Neural cell (in vitro differentiated cells): ENCODE measurements around the gene TBC1D5. TPM values are rescaled to one million over a fixed set of nuclear protein-coding genes. Genes with fewer than 3 reads are reported as not detected.
"Not testable (repeated sequence)": the region's sequence is repeated elsewhere in the genome, so short reads cannot be mapped to it uniquely, and the experiment has no call there.

ENCODE experiments used
- H2AFZ ChIP-seq: fragments of 200-600, 300-800 bp; sonication (generic), shearing (Covaris generic); 2 replicates; pipeline ENCODE4 v1.6.0; 2014; ENCODE audit warnings: low read depth, mild to moderate bottlenecking, antibody characterized with exemption, low read length, moderate library complexity
- H3F3A ChIP-seq: fragments of 200-600 bp; shearing (Covaris generic); 2 replicates; pipeline ENCODE4 v1.6.1; 2016; ENCODE audit warnings: mild to moderate bottlenecking, moderate library complexity, mixed read lengths, antibody characterized with exemption, low read length; ENCODE audit not compliant: insufficient read depth, poor library complexity, severe bottlenecking
- H3K27ac ChIP-seq: fragments of 200-600, 300-800 bp; sonication (generic), shearing (Covaris generic); 2 replicates; pipeline ENCODE4 v1.5.1; 2014; ENCODE audit warnings: mild to moderate bottlenecking, low read length, moderate library complexity
- H3K27me3 ChIP-seq: fragments of 300-800, 200-600 bp; sonication (generic), shearing (Covaris generic); 2 replicates; pipeline ENCODE4 v1.6.0; 2014; ENCODE audit warnings: mild to moderate bottlenecking, low read depth, low read length, moderate library complexity; ENCODE audit not compliant: insufficient read depth
- H3K36me3 ChIP-seq: fragments of 300-800, 200-600 bp; sonication (generic), shearing (Covaris generic); 2 replicates; pipeline ENCODE4 v1.5.1; 2014; ENCODE audit warnings: mild to moderate bottlenecking, antibody characterized with exemption, low read length, moderate library complexity; ENCODE audit not compliant: insufficient read depth
- H3K4me2 ChIP-seq: fragments of 300-800, 200-600 bp; sonication (generic), shearing (Covaris generic); 2 replicates; pipeline ENCODE4 v1.6.0; 2014; ENCODE audit warnings: mild to moderate bottlenecking, low read length
- H3K4me3 ChIP-seq: fragments of 300-800, 200-600 bp; sonication (generic), shearing (Covaris generic); 2 replicates; pipeline ENCODE4 v1.5.1; 2014; ENCODE audit warnings: mild to moderate bottlenecking, low read length, moderate library complexity
- H3K79me2 ChIP-seq: fragments of 200-600 bp; shearing (Covaris generic); replicated peaks from 2 replicates; pipeline ENCODE4 v1.6.0; 2014; ENCODE audit warnings: mild to moderate bottlenecking, low read length, moderate library complexity; ENCODE audit not compliant: insufficient read depth
- H3K9ac ChIP-seq: fragments of 300-800, 200-600 bp; sonication (generic), shearing (Covaris generic); 2 replicates; pipeline ENCODE4 v1.6.1; 2016; ENCODE audit warnings: mild to moderate bottlenecking, low read length, mixed read lengths
- H3K9me2 ChIP-seq: fragments of 200-600 bp; shearing (Covaris generic); 2 replicates; pipeline ENCODE4 v1.6.1; 2016; ENCODE audit warnings: mild to moderate bottlenecking, low read length, mixed read lengths; ENCODE audit not compliant: insufficient read depth
- H3K9me3 ChIP-seq: fragments of 200-600, 300-800 bp; sonication (generic), shearing (Covaris generic); 2 replicates; pipeline ENCODE4 v1.6.1; 2016; ENCODE audit warnings: mild to moderate bottlenecking, mixed run types, low read length, moderate library complexity, mixed read lengths
- H4K20me1 ChIP-seq: fragments of 200-600 bp; shearing (Covaris generic); 2 replicates; pipeline ENCODE4 v1.6.1; 2016; ENCODE audit warnings: mild to moderate bottlenecking, mixed run types; ENCODE audit not compliant: insufficient read depth
- CTCF ChIP-seq: fragments of 450-650 bp; IDR thresholded peaks from 2 replicates; pipeline ENCODE4 v1.5.1; 2014; ENCODE audit warnings: antibody characterized with exemption, mild to moderate bottlenecking, moderate library complexity; ENCODE audit not compliant: poor library complexity, severe bottlenecking
- EP300 ChIP-seq: fragments of 450-650 bp; conservative IDR thresholded peaks from 2 replicates; pipeline ENCODE4 v1.6.1; 2014; ENCODE audit warnings: antibody characterized with exemption, mild to moderate bottlenecking, moderate library complexity; ENCODE audit not compliant: poor library complexity, severe bottlenecking
- EZH2 ChIP-seq: fragments of 200-600, 300-800 bp; shearing (Covaris generic), sonication (generic); IDR thresholded peaks from 2 replicates; pipeline ENCODE4 v1.6.1; 2014; ENCODE audit warnings: antibody characterized with exemption, low read length, borderline replicate concordance, mild to moderate bottlenecking; ENCODE audit not compliant: insufficient read depth, poor library complexity, severe bottlenecking
- MXI1 ChIP-seq: fragments of 450-650 bp; conservative IDR thresholded peaks from 2 replicates; pipeline ENCODE4 v1.6.1; 2014; ENCODE audit warnings: antibody characterized with exemption, mild to moderate bottlenecking; ENCODE audit not compliant: poor library complexity, severe bottlenecking
- POLR2AphosphoS5 ChIP-seq: IDR thresholded peaks from 2 replicates; pipeline ENCODE4 v1.6.1; 2012
- RAD21 ChIP-seq: fragments of 450-650 bp; conservative IDR thresholded peaks from 2 replicates; pipeline ENCODE4 v1.6.1; 2014; ENCODE audit warnings: antibody characterized with exemption, mild to moderate bottlenecking, moderate library complexity
- REST ChIP-seq: IDR thresholded peaks from 2 replicates; pipeline ENCODE4 v1.6.1; 2012; ENCODE audit warnings: borderline replicate concordance
- SMC3 ChIP-seq: fragments of 450-650 bp; conservative IDR thresholded peaks from 2 replicates; pipeline ENCODE4 v1.6.1; 2014; ENCODE audit warnings: antibody characterized with exemption, mild to moderate bottlenecking, moderate library complexity; ENCODE audit not compliant: poor library complexity
- TAF1 ChIP-seq: IDR thresholded peaks from 2 replicates; pipeline ENCODE4 v1.6.1; 2012; ENCODE audit warnings: low read depth
- polyA plus RNA-seq: library from polyadenylated mRNA; depleted of rRNA; stranded (reverse); fragments of >200 nt; gene quantifications from 2 replicates; pipeline ENCODE4 v1.2.3, GENCODE V29; 2014

The TBC1D5 gene
- polyA plus RNA-seq, 1 donor from 2014 or later, result 28.3 TPM

- H3K27ac ChIP-seq, result no peak overlapping the region
- no peaks in the 10 kb centered on the region for H3K27me3 ChIP-seq
- no peak overlapping the region for H3K9ac ChIP-seq
- H2AFZ ChIP-seq, result no peak overlapping the region
- no peaks in the 10 kb centered on the region for H3K36me3 ChIP-seq
- no peaks in the 10 kb centered on the region for H3F3A ChIP-seq
- H3K79me2 ChIP-seq, result no peaks in the 10 kb centered on the region
- H3K9me3 ChIP-seq, result no peaks in the 10 kb centered on the region
- no peaks in the 10 kb centered on the region for H3K9me2 ChIP-seq
- no peak overlapping the region for H3K4me2 ChIP-seq
- no peaks in the 10 kb centered on the region for H4K20me1 ChIP-seq
- no peak for TF ChIP-seq EZH2
- TF ChIP-seq MXI1, result peak; percentile 15
- TF ChIP-seq EP300, result peak; percentile 57
- no peak for TF ChIP-seq TAF1
- peak; percentile 40 for TF ChIP-seq POLR2AphosphoS5
- H3K4me3 ChIP-seq, result no peak overlapping the region
Measured at GRCh38 chr3:17535274-17535673, 207.2 kb downstream of the TBC1D5 start.

GRCh38 chr3:17532446-17532845, 210.0 kb downstream of the TBC1D5 start:
- H3K27me3 ChIP-seq, H3K79me2 ChIP-seq, H2AFZ ChIP-seq, H3K27ac ChIP-seq, H3K36me3 ChIP-seq, H3F3A ChIP-seq, H3K9me2 ChIP-seq, H3K9ac ChIP-seq, H4K20me1 ChIP-seq, H3K4me2 ChIP-seq, H3K9me3 ChIP-seq, H3K4me3 ChIP-seq: not testable (repeated sequence)

GRCh38 chr3:17529677-17530076, 212.8 kb downstream of the TBC1D5 start:
- Histone ChIP-seq H3K9me2 (no peaks in the 10 kb centered on the region), H3K79me2 (no peaks in the 10 kb centered on the region), H3K36me3 (no peaks in the 10 kb centered on the region), H3F3A (no peaks in the 10 kb centered on the region), H4K20me1 (no peaks in the 10 kb centered on the region), H3K9ac (no peak overlapping the region), H3K27ac (no peak overlapping the region), H3K4me3 (no peak overlapping the region), H3K9me3 (no peaks in the 10 kb centered on the region), H2AFZ (no peak overlapping the region), H3K4me2 (no peak overlapping the region), H3K27me3 (no peaks in the 10 kb centered on the region)
- TF ChIP-seq EP300, result no peak
- TF ChIP-seq SMC3, result no peak
- no peak for TF ChIP-seq REST
- no peak for TF ChIP-seq POLR2AphosphoS5
- TF ChIP-seq MXI1, result no peak
- no peak for TF ChIP-seq RAD21
- no peak for TF ChIP-seq EZH2
- TF ChIP-seq CTCF, result no peak
- TF ChIP-seq TAF1, result no peak
